Measurements from ENCODE around the gene ENOPH1. TPM values are rescaled to one million over a fixed set of nuclear protein-coding genes. Genes with fewer than 3 reads are reported as not detected.

The ENOPH1 gene
- total and polyA plus RNA-seq, 2 of the 13 experiments (the other 11 are each of a cell fraction or from before 2014, with no cell fraction given) = 15.5 to 64.3 TPM

DNA sequence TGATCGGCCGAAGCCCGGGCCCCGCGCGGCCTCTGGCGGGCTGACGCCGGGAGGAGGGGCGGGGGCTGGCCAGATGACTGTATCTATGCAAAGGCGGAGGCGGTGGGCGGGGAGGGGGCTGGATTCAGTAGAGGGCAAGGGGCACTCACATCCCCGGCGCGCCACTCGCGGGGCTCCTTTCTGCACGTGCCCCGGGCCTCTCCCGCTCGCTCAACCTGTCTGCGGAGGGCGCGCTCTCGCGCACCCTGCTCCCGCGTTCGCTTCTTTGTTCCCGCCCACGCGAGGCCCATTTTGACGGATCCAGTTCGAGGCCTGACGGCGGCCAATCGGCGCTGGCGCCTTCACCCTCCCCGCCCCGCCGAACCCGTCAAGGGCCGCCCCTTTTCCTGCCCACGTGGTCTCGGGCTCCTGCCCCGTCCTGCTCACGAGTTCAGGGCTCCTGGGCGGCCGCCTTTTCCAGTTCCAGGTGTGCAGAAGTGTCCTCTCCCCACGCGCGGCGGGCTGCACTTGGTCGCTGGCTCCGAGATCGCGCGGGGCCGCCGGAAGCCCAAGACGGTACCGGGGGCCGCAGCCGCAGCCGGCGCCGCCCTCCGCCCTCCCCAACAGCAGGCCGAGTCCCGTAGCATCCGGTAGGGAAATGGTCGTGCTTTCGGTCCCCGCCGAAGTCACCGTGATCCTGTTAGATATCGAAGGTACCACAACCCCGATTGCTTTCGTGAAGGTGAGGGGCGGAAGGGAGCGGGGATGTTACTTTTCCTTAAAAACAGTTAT lies at the start of gene ENOPH1, which contains the start of gene HNRNPDL (continued):
- TF ChIP-seq, protein P1, sequence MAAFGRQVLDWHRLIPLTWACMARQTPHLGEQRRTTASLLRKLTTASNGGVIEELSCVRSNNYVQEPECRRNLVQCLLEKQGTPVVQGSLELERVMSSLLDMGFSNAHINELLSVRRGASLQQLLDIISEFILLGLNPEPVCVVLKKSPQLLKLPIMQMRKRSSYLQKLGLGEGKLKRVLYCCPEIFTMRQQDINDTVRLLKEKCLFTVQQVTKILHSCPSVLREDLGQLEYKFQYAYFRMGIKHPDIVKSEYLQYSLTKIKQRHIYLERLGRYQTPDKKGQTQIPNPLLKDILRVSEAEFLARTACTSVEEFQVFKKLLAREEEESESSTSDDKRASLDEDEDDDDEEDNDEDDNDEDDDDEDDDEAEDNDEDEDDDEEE (CRISPR knock-in tag; IDR thresholded peaks at IDR 0.05) = peak; percentile 78
- TF ChIP-seq ZNF501 (CRISPR knock-in tag; IDR thresholded peaks at IDR 0.05) (peak; percentile 63), MED8 (CRISPR knock-in tag; IDR thresholded peaks at IDR 0.05; ENCODE audit: insufficient replicate concordance) (no peak), ZFP36L2 (CRISPR knock-in tag; IDR thresholded peaks at IDR 0.05) (no peak), ZNF792 (CRISPR knock-in tag; IDR thresholded peaks at IDR 0.05) (peak; percentile 62; the same call in 1 of the 2 replicates), ERF (CRISPR knock-in tag; IDR thresholded peaks at IDR 0.05) (peak; percentile 75; the same call in 1 of the 2 replicates), ZNF510 (CRISPR knock-in tag; IDR thresholded peaks at IDR 0.05; ENCODE audit: low read depth) (peak; percentile 94), HHEX (CRISPR knock-in tag; IDR thresholded peaks at IDR 0.05) (no peak), ZNF737 (CRISPR knock-in tag; IDR thresholded peaks at IDR 0.05; ENCODE audit: borderline replicate concordance) (peak; percentile 65; the same call in 1 of the 2 replicates)
- TF ChIP-seq, protein P2, sequence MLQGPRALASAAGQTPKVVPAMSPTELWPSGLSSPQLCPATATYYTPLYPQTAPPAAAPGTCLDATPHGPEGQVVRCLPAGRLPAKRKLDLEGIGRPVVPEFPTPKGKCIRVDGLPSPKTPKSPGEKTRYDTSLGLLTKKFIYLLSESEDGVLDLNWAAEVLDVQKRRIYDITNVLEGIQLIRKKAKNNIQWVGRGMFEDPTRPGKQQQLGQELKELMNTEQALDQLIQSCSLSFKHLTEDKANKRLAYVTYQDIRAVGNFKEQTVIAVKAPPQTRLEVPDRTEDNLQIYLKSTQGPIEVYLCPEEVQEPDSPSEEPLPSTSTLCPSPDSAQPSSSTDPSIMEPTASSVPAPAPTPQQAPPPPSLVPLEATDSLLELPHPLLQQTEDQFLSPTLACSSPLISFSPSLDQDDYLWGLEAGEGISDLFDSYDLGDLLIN (CRISPR knock-in tag; IDR thresholded peaks at IDR 0.05; ENCODE audit: borderline replicate concordance) = peak; percentile 95; the same call in 1 of the 2 replicates
- TF ChIP-seq, protein P3, sequence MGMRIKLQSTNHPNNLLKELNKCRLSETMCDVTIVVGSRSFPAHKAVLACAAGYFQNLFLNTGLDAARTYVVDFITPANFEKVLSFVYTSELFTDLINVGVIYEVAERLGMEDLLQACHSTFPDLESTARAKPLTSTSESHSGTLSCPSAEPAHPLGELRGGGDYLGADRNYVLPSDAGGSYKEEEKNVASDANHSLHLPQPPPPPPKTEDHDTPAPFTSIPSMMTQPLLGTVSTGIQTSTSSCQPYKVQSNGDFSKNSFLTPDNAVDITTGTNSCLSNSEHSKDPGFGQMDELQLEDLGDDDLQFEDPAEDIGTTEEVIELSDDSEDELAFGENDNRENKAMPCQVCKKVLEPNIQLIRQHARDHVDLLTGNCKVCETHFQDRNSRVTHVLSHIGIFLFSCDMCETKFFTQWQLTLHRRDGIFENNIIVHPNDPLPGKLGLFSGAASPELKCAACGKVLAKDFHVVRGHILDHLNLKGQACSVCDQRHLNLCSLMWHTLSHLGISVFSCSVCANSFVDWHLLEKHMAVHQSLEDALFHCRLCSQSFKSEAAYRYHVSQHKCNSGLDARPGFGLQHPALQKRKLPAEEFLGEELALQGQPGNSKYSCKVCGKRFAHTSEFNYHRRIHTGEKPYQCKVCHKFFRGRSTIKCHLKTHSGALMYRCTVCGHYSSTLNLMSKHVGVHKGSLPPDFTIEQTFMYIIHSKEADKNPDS (CRISPR knock-in tag; IDR thresholded peaks at IDR 0.05) = peak; percentile 73; the same call in 1 of the 2 replicates
- TF ChIP-seq, protein P4, sequence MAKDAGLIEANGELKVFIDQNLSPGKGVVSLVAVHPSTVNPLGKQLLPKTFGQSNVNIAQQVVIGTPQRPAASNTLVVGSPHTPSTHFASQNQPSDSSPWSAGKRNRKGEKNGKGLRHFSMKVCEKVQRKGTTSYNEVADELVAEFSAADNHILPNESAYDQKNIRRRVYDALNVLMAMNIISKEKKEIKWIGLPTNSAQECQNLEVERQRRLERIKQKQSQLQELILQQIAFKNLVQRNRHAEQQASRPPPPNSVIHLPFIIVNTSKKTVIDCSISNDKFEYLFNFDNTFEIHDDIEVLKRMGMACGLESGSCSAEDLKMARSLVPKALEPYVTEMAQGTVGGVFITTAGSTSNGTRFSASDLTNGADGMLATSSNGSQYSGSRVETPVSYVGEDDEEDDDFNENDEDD (CRISPR knock-in tag; IDR thresholded peaks at IDR 0.05; ENCODE audit: borderline replicate concordance) = peak; percentile 98
- TF ChIP-seq, protein P5, sequence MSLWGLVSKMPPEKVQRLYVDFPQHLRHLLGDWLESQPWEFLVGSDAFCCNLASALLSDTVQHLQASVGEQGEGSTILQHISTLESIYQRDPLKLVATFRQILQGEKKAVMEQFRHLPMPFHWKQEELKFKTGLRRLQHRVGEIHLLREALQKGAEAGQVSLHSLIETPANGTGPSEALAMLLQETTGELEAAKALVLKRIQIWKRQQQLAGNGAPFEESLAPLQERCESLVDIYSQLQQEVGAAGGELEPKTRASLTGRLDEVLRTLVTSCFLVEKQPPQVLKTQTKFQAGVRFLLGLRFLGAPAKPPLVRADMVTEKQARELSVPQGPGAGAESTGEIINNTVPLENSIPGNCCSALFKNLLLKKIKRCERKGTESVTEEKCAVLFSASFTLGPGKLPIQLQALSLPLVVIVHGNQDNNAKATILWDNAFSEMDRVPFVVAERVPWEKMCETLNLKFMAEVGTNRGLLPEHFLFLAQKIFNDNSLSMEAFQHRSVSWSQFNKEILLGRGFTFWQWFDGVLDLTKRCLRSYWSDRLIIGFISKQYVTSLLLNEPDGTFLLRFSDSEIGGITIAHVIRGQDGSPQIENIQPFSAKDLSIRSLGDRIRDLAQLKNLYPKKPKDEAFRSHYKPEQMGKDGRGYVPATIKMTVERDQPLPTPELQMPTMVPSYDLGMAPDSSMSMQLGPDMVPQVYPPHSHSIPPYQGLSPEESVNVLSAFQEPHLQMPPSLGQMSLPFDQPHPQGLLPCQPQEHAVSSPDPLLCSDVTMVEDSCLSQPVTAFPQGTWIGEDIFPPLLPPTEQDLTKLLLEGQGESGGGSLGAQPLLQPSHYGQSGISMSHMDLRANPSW (CRISPR knock-in tag; IDR thresholded peaks at IDR 0.05; ENCODE audit: borderline replicate concordance) = no peak; the same call in 1 of the 2 replicates
- TF ChIP-seq, protein P6, sequence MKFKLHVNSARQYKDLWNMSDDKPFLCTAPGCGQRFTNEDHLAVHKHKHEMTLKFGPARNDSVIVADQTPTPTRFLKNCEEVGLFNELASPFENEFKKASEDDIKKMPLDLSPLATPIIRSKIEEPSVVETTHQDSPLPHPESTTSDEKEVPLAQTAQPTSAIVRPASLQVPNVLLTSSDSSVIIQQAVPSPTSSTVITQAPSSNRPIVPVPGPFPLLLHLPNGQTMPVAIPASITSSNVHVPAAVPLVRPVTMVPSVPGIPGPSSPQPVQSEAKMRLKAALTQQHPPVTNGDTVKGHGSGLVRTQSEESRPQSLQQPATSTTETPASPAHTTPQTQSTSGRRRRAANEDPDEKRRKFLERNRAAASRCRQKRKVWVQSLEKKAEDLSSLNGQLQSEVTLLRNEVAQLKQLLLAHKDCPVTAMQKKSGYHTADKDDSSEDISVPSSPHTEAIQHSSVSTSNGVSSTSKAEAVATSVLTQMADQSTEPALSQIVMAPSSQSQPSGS (CRISPR knock-in tag; IDR thresholded peaks at IDR 0.05) = peak; percentile 68; the same call in 1 of the 2 replicates
- TF ChIP-seq, protein P7, sequence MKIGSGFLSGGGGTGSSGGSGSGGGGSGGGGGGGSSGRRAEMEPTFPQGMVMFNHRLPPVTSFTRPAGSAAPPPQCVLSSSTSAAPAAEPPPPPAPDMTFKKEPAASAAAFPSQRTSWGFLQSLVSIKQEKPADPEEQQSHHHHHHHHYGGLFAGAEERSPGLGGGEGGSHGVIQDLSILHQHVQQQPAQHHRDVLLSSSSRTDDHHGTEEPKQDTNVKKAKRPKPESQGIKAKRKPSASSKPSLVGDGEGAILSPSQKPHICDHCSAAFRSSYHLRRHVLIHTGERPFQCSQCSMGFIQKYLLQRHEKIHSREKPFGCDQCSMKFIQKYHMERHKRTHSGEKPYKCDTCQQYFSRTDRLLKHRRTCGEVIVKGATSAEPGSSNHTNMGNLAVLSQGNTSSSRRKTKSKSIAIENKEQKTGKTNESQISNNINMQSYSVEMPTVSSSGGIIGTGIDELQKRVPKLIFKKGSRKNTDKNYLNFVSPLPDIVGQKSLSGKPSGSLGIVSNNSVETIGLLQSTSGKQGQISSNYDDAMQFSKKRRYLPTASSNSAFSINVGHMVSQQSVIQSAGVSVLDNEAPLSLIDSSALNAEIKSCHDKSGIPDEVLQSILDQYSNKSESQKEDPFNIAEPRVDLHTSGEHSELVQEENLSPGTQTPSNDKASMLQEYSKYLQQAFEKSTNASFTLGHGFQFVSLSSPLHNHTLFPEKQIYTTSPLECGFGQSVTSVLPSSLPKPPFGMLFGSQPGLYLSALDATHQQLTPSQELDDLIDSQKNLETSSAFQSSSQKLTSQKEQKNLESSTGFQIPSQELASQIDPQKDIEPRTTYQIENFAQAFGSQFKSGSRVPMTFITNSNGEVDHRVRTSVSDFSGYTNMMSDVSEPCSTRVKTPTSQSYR (CRISPR knock-in tag; IDR thresholded peaks at IDR 0.05; ENCODE audit: borderline replicate concordance) = 0 out of 2 replicates have a peak, but pooled peaks have one; percentile 45
